Stimulated activated CD4-positive, alpha-beta T cell treated with anti-CD3 and anti-CD28 coated beads, Interleukin-4, amount 100 ng/mL, for 24 hours (primary cell): ENCODE data around the gene SLC37A3.
"Not testable (repeated sequence)": the region's sequence is repeated elsewhere in the genome, so short reads cannot be mapped to it uniquely, and the experiment has no call there.

Source experiments
- DNase-seq: peaks from one replicate; pipeline ENCODE4 v3.0.0-alpha.2; 2020

The SLC37A3 gene, protein sequence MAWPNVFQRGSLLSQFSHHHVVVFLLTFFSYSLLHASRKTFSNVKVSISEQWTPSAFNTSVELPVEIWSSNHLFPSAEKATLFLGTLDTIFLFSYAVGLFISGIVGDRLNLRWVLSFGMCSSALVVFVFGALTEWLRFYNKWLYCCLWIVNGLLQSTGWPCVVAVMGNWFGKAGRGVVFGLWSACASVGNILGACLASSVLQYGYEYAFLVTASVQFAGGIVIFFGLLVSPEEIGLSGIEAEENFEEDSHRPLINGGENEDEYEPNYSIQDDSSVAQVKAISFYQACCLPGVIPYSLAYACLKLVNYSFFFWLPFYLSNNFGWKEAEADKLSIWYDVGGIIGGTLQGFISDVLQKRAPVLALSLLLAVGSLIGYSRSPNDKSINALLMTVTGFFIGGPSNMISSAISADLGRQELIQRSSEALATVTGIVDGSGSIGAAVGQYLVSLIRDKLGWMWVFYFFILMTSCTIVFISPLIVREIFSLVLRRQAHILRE

DNA sequence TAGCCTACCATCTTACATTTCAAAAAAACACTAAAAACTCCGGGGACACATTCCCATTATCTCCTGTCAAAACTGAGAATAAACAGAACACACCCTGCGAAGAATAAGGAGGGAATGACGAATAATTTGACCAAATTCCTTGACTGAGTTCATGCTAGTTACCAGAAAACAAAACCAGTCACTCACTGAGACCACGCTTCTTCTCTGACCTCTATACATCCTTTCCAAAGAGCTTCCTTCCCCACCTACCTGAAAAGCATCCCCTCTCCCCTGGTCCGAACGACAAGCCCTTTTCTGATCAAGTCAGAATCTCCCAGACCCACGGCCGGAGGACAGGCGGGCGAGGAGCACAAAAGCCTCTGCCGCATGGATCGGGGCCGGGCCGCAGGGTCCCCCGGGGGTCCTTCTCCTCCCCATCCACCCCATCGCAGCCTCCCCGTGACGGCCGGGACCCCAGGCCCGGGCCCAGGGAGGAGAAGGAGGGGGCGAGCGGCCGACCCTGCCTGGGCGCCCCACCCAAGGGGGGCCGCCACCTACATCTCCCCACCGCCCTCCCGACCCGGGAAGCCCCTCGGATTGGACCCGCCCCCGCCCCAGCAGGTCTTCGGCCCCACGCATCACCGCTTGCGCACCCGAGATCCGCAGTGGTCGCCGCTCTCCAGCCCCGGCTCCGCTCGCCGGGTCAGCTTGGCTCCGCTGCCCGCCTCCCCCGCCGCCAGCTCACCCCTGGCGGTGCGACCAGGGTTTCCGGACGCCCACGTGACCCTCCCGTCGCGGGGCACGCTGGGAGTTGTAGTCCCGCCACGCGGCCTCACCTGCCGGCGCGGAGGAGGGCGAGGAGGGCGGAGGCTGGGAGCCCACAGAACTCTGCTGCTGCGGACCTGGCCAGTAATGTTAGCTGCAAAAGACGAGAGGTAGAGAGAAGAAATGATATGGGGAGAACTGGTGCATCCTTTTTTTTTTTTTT lies at the start of gene SLC37A3:
Gene SLC37A3, minus strand, starts transcription at position 747 of the 967 bp plus-strand sequence. CDS start 16,004 bp downstream, outside the sequence.
- peak; percentile 87 for DNase-seq

DNA sequence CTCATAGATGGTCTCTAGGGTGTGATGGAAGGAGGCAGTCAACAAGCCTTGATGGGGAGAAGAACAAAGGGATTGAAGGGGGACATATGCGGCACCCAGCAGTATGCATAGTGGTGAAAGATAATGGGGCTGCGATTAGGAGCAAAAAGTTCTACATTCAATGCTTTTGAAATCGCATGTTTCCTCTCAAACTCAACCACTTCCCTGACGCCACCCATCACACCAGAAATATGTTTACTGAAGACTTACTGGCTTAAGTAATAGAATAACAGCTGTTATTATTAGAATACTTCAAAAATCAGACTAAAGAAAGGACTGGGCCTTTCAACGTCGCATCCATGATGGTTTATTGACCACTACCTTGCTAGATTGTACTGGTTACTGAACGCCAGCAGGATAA lies 49.5 kb upstream of the SLC37A3 start:
- no peak for DNase-seq

DNA sequence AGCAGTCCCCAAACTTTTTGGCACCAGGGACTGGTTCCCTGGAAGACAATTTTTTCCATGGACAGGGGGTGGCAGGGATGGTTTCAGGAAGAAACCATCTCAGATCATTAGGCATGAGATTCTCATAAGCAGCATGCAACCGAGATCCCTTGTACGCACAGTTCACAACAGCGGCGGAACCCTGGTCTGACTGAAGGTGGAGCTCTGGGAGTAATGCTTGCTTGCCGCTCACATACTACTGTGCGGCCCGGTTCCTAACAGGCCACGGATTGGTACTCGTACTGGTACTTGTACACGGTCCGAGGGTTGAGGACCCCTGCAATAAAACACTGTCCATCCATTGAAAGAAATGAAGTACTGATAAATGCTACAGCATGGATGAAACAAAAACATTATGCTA lies 48.1 kb upstream of the SLC37A3 start:
- no peak for DNase-seq

DNA sequence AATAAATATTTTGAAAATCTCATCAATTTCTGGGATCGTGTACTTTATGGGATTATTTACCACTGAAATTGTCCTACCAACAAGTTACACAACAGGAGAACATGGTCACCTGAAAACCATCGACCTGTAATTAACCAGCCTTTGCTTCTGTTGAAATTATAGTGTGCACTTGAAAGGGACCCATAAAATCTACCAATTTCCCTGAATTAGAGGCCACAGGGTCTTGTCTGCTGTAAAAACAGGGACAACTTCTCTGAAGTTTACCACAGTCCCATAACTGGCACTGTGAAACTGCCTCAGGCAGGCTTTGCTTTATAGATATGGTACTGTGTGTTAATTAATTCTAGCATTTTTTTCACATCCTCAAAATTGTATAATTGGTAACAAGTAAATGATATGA lies 43.2 kb upstream of the SLC37A3 start:
- DNase-seq, result no peak

DNA sequence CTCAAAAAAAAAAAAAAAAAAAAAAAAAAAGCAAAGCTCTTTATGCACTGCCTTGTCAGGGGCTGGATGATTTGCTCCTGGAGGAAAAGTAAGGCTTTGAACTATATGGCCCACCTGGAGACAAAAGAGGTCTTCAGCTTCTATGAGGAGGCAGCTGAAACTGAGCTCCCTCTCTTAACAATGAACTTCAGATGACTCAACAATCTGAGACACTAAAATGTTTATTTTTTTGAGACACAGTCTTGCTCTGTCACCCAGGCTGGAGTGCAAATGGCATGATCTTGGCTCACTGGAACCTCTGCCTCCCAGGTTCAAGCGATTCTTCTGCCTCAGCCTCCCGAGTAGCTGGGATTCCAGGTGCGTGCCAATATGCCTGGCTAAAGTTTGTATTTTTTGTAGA lies 42.3 kb upstream of the SLC37A3 start:
- DNase-seq, result no peak

DNA sequence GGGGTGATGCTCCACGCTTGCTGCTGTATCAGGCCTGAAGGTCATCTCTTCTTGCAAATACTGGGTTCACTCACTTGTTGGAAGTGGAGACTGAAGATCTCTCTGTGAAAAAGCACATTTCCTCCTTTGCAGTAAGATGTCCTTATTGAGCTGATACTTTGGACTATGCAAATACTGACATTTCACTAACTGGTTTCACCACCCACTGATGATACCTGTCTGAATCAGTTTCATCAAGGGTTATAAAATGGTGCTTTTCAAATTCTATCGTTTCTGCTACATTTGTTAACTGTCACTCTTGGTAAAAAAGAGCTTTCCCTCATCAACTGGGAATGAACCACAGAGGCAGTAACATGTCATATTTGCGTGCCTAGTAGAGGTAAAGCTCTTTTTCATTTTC lies 41.0 kb upstream of the SLC37A3 start:
- DNase-seq, result no peak

DNA sequence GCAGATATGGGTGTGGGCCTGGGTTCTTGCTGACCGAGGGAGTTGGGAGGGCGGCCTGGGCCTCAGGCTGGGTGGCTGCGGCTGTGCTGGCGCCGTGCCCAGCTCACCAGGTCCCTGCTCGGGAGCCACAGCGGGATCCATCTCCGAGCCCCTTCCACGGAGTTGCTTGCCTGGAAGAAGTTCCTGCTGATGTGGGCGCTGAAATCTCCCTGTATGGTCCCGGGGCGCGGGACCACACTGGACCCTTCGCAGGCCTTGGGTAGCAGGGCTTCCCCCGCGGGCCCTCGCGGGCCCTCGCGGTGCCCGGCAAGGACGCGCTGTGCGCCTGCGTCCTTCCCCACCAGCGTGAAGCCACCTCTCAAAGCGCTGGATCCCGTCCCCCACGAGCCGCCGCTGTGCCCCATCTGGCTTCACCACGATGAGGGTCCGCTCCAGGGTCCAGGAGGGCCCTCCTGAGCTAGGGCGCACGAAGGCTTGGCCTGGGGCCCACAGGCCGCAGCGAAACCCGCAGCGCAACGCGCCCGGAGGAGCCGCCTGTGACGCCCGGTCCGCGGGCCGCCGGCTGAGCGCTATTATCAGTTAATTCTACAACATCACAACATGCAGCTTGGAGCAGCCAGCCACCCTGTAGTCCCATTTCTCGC lies 37.0 kb upstream of the SLC37A3 start:
- no peak for DNase-seq

DNA sequence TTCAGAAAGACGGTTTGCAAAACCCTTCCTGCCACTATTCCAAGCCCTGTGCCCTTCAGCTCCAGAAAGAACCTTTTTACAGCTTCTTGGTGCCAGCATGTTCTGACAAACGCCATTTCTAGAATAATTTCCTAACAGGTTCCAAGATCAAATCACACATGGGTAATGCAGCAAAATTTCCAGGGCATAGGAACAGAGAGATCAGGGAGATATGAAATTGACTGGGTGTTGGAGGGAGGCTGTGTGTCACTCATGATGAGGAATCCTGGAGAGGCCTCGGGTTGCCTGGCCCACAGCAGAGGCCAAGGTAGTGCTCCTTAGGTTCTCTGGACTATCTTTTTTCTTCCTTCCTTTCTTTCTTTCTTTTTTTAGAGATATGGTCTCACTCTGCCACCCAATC lies 35.1 kb upstream of the SLC37A3 start:
- DNase-seq, result no peak

DNA sequence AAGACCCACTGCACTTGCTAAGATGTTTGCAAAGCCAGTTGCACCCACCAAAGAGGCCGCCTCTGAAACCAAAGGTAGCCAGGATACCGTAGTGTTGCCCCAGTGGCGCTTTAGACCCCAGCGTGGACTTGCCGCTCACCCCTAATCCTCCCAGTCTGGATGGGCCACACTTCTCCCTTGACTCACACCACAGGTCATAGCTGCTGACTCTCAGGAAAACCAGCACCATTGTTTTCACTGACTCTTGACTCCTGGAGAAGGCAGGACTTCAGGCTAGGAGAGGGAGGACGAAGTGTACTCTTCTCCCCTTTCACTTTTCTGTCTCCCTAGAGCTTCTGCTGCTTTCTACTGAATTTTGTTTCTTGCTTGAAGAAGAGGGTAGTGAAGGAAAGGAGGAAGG lies 27.8 kb upstream of the SLC37A3 start:
- no peak for DNase-seq

DNA sequence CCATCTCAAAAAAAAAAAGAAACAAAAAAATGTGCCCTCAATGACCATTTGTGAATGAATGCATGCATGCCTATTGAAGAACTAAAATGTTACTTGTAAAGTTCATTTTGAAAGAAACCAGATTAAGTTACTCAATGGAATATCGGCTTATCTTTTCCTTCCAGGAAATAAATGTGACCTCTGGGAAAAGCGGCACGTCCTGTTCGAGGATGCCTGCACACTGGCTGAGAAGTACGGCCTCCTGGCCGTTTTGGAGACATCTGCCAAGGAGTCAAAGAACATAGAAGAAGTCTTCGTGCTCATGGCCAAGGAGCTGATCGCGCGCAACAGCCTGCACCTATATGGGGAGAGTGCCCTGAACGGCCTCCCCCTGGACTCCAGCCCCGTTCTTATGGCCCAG lies 27.4 kb upstream of the SLC37A3 start:
- DNase-seq, result no peak

DNA sequence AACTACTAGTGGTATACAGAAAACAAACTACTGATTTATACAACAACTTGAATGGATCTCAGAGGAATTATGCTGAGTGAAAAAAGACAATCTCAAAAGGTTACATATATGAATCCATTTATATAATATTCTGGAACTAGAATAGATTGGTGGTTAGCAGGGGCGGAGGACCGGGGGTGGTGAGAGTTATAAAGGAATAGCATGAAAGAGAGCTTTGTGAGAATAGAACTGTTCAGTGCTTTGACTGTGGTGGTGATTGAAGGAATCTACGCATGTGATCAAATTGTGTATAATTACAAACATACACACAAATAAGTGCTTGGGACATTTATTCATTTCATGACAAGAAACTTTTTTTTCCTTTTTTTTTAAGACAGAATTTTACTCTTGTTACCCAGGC lies 25.2 kb upstream of the SLC37A3 start:
- no peak for DNase-seq

DNA sequence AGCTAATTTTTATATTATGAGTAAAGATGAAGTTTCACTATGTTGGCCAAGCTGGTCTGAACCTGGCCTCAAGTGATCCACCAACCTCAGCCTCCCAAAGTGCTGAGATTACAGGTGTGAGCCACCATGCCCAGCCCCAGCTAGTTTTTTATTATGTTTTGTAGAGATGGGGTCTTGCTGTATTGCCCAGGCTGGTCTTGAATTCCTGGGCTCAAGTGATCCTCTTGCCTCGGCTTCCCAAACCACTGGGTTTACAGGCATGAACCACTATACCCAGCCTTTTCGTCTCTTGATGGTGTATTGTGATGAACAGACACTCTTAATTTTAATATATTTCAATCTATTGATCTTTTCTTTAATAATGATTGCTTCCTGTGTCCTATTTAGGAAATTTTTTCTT lies 23.2 kb upstream of the SLC37A3 start:
- DNase-seq, result no peak

DNA sequence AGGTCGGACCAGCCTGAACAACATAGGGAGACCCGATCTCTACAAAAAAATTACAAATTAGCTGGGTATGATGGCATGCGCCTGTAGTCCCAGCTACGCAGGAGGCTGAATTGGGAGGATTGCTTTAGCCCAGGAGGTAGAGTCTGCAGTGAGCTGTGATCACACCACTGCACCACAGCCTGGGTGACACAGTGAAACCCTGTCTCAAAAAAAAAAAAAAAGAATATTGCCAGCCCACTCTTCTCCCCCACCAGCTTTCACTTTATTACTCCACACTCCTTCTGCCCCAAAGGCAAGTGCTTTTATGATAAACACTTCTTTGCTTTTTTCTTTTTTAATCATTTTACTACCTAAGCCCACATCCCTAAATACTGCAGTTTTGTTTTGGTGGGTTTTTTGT lies 20.3 kb upstream of the SLC37A3 start:
- DNase-seq, result no peak

DNA sequence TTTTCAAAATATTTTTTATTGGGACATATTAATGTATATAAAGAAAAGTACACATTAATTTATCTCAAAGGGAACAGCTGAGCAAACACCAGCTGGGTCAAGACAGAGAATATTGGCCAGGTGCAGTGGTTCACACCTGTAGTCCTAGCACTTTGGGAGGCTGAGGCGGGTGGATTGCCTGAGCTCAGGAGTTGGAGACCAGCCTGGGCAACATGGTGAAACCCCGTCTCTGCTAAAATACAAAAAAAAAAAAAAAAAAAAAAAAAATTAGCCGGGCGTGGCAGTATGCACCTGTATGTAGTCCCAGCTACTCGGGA lies 19.8 kb upstream of the SLC37A3 start:
- not testable (repeated sequence) for DNase-seq

DNA sequence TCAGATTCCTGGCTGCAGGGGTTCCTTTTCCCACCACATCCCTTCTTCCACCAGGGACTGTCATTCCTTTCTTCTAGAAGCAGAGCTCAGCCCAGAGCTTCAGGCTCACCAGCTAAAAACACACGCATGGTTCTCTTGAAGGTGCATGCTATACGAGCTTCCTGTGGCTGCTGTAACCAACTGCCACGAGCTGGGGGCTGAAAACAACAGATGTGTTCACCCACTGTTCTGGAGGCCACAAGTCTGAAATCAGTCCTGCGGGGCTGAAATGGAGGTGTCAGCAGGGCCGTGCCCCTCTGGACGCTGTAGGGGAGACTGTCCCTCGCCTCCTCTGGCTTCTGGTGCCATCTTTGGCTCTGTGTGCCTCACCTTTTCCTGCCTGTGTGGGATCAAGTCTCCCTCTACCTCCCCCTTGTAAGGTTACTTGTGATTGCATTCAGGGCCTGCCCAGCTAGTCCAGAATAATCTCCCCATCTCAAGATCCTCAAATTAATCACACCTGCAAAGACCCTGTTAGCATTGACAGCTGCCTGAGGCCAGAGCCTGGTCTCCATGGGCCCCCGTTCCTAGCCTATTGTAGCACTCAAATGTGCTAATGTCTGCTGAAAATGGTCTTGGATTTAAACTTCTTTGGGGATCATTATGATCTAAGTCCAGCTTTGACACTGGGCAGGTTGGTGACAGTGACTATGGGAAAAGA lies 19.3 kb upstream of the SLC37A3 start:
- DNase-seq, result no peak

DNA sequence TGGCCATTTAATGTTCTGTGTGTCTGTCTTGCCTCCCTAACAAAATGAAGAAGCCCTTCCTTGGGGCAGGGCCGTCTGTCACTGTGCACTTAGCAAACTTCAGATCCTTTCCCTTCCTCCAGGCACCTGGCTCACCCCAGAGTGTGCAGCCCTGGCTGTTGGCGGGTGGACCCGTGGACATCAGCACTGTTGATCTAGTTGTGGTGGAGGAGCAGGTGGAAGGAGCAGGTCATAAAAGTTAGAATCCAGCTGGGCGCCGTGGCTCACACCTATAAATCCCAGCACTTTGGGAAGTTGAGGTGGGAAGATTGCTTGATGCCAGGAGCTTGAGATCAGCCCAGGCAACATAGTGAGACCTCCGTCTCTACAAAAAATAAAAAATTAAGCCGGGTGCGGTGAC lies 18.2 kb upstream of the SLC37A3 start:
- DNase-seq, result no peak

DNA sequence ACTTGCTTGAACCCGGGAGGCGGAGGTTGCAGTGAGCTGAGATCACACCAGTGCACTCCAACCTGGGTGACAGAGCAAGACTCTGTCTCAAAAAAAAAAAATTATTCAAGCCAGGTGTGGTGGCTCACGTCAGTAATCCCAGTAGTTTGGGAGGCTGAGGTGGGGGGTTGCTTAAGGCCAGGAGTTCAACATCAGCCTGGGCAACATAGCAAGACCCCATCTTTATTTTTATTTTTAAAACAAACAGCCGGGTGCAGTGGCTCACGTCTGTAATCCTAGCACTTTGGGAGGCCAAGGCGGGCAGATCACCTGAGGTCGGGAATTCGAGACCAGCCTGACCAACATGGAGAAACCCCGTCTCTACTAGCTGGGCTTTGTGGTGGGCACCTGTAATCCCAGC lies 17.5 kb upstream of the SLC37A3 start:
- DNase-seq, result not testable (repeated sequence)

DNA sequence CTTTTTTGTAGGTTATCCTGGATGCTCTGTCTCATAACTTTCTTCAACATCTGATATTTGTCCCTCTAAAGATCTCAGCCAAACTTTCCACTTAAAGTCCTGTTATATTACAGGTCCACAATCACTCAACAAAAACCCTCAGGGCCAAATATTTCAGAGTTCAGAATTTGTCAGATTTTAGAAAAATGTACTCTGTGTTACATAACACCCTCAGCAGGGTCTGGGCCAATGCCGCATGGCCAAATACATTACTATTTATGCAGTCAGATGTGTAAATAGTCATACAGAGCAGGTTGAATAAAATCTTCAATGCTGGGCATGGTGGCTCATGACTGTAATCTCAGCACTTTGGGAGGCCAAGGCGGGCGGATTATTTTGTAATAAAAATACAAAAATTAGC lies 17.0 kb upstream of the SLC37A3 start:
- no peak for DNase-seq

DNA sequence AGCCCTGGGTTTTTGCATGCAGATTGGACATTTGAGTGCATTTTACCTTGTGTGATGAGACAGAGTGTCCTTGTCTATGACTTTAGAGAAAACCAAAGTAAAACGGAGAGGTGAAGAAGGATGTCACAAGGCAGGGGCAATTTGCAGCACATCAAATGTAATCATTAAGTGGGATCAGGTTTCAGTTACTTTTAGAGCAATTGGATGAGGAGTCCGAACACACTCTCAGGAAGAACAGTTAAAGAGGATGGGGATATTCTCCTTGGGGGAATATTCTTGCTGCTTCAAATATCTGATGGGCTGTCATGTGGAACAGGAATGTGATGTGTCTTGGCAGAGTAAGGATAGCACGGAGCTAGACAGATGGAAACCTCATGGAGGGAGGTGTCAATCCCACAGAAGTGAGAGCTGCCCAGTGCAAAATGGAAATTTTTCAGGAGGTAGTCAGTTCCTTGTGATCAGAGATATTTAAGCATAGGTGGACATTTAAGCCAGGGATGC lies 6.3 kb upstream of the SLC37A3 start:
- DNase-seq, result no peak

DNA sequence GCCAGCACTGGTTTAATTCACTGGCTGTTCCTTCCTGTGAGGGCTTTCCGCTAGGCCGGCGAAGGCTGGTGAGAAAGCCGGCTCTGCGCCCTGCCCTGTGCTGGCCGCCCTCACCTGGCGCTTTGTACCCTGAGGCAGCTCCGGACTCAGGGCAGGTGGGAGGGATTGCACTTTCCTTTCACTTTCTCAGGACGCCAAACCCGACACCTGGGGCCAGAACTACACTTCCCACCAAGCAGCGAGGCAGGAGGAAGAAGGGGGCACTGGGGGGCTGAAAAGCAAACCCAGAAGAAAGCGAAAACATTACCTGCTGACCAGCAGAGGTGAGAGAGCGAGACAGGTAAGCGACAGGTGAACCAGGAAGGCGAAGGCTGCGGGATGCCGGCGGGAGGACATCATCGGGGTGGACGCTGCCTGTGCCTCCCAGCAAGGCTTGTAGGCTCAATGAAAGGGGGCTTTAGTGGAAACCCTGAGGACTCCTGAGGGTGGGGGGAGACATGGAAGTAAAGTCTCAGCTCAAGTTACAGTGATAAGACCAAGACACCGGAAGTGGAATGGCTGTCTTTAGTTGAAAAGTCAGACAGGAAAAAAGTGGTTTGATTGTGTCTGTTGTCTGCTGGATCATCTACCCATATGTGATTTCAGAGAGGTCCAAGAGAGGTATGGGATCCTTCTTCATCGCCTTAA lies 5.7 kb upstream of the SLC37A3 start, which contains the start of gene RAB19:
Gene RAB19, plus strand, starts transcription at position 181 of the 687 bp plus-strand sequence. CDS start 3,589 bp downstream, outside the sequence.
- peak; percentile 49 for DNase-seq

DNA sequence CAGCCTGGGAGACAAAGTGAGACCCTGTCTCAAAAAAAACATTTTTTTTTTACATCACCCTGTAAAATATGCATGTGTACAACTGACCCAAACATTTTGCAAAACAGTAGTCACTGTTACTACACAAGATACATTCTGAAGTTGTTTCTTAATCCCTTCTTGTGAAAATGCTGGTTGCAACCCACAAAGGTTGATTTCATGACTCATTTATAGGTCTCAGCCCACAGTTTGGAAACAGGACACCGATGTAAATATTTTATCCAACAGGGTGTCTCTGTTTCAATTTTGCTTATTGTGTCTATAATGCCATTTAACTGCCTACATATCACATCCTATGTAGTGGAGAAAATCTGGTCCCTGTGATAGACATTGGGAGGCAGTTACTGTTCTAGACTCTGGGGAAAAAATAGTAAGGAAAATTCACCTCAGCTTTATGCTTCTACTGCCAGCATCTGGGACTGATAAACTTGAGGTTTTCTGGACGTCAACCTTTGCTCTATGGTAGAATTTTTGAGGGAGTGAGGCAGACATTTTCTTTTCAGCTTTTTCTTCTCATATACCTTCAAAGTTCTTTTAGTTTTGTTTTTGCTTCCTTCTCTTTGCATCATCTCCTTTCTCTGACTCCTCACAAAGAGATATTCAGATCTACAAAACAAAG lies 4.0 kb upstream of the SLC37A3 start:
- no peak for DNase-seq
